HG02884 (cell line): ENCODE measurements around the gene PLA2G2D.
"Not testable (repeated sequence)": the region's sequence is repeated elsewhere in the genome, so short reads cannot be mapped to it uniquely, and the experiment has no call there.

Experiments
- ATAC-seq: cut with Tn5 transposase; IDR thresholded peaks from one replicate; pipeline ENCODE4 v1.9.1; 2021; ENCODE audit warnings: mild to moderate bottlenecking, moderate library complexity; ENCODE audit not compliant: unreplicated experiment

PLA2G2D gene

GRCh38 chr1:20143318-20143717, 24.0 kb upstream of the PLA2G2D start:
- ATAC-seq, result no peak

- ATAC-seq, result no peak
Observed at GRCh38 chr1:20142001-20142710, 22.8 kb upstream of the PLA2G2D start.

GRCh38 chr1:20141466-20141865, 22.1 kb upstream of the PLA2G2D start:
- ATAC-seq, result no peak

GRCh38 chr1:20141001-20141400, 21.7 kb upstream of the PLA2G2D start:
- ATAC-seq, result no peak

GRCh38 chr1:20139776-20140612, 20.7 kb upstream of the PLA2G2D start:
- no peak for ATAC-seq

GRCh38 chr1:20138961-20139550, 19.7 kb upstream of the PLA2G2D start, which contains the start of gene PLA2G2F:
Gene PLA2G2F, plus strand, starts transcription at chr1:20139323. Its CDS starts 105 bp downstream, at chr1:20139428.
- no peak for ATAC-seq

- no peak for ATAC-seq
Observed at GRCh38 chr1:20138346-20138745, 19.0 kb upstream of the PLA2G2D start.

- no peak for ATAC-seq
Observed at GRCh38 chr1:20137604-20138003, 18.3 kb upstream of the PLA2G2D start.

GRCh38 chr1:20137055-20137454, 17.7 kb upstream of the PLA2G2D start:
- ATAC-seq, result no peak

- ATAC-seq, result no peak
Observed at GRCh38 chr1:20136249-20136648, 16.9 kb upstream of the PLA2G2D start.

GRCh38 chr1:20134995-20135394, 15.7 kb upstream of the PLA2G2D start:
- ATAC-seq, result no peak

GRCh38 chr1:20130518-20130917, 11.2 kb upstream of the PLA2G2D start:
- not testable (repeated sequence) for ATAC-seq

GRCh38 chr1:20126806-20127440, 7.6 kb upstream of the PLA2G2D start:
- ATAC-seq, result no peak

- ATAC-seq, result no peak
Observed at GRCh38 chr1:20126041-20126805, 6.9 kb upstream of the PLA2G2D start.

GRCh38 chr1:20125100-20125499, 5.8 kb upstream of the PLA2G2D start:
- ATAC-seq, result no peak

GRCh38 chr1:20124456-20125057, 5.2 kb upstream of the PLA2G2D start:
- no peak for ATAC-seq

GRCh38 chr1:20123722-20124455, 4.6 kb upstream of the PLA2G2D start:
- ATAC-seq, result no peak

- no peak for ATAC-seq
Observed at GRCh38 chr1:20120796-20121195, 1.5 kb upstream of the PLA2G2D start.

GRCh38 chr1:20117236-20117635, 2.1 kb downstream of the PLA2G2D start:
- no peak for ATAC-seq
